ENCODE results near the gene ATP8B4. TPM values are rescaled to one million over a fixed set of nuclear protein-coding genes. Genes with fewer than 3 reads are reported as not detected.

Gene ATP8B4
- total RNA-seq, 1 experiment from 2014 or later, result 0.24 TPM

GRCh38 chr15:49844390-49844789 lies 274.6 kb downstream of the ATP8B4 start:
- H3K4me3 Mint-ChIP-seq (ENCODE audit: low read depth, unreplicated experiment), result no peak overlapping the region
- CTCF ChIA-PET, result no interaction called here
- DNase-seq, result no peak
- TF ChIP-seq CTCF (IDR thresholded peaks at IDR 0.05; ENCODE audit: unreplicated experiment), result no peak
- no TSS peak for BruUV-seq (replicated peaks)
- H3K36me3 Mint-ChIP-seq (ENCODE audit: insufficient read depth, unreplicated experiment), result no peaks in the 10 kb centered on the region
- H3K4me1 Mint-ChIP-seq (ENCODE audit: low read depth, unreplicated experiment), result no peaks in the 10 kb centered on the region
- H3K27ac Mint-ChIP-seq (ENCODE audit: unreplicated experiment), result no peak overlapping the region
- intact Hi-C loops (cut with micrococcal nuclease; ENCODE audit: unreplicated experiment), result no loop called here
- no peaks in the 10 kb centered on the region for H3K27me3 Mint-ChIP-seq (ENCODE audit: unreplicated experiment)
- no peaks in the 10 kb centered on the region for H3K9me3 Mint-ChIP-seq (ENCODE audit: low read depth, unreplicated experiment)

GRCh38 chr15:49843725-49844124 lies 275.3 kb downstream of the ATP8B4 start:
- CTCF ChIA-PET, result no interaction called here
- no peaks in the 10 kb centered on the region for H3K4me1 Mint-ChIP-seq (ENCODE audit: low read depth, unreplicated experiment)

GRCh38 chr15:49842031-49842730 lies 276.9 kb downstream of the ATP8B4 start:
- no peak overlapping the region for H3K4me3 Mint-ChIP-seq (ENCODE audit: low read depth, unreplicated experiment)
- H3K4me1 Mint-ChIP-seq (ENCODE audit: low read depth, unreplicated experiment), result no peaks in the 10 kb centered on the region
- CTCF ChIA-PET, result no interaction called here
- H3K27me3 Mint-ChIP-seq (ENCODE audit: unreplicated experiment), result no peaks in the 10 kb centered on the region
- BruUV-seq (replicated peaks), result no TSS peak
- TF ChIP-seq CTCF (IDR thresholded peaks at IDR 0.05; ENCODE audit: unreplicated experiment), result no peak
- no peak for DNase-seq
- H3K9me3 Mint-ChIP-seq (ENCODE audit: low read depth, unreplicated experiment), result peaks cover 3% of the 10 kb centered on the region
- H3K36me3 Mint-ChIP-seq (ENCODE audit: insufficient read depth, unreplicated experiment), result no peaks in the 10 kb centered on the region
- intact Hi-C loops (cut with micrococcal nuclease; ENCODE audit: unreplicated experiment), result no loop called here
- no peak overlapping the region for H3K27ac Mint-ChIP-seq (ENCODE audit: unreplicated experiment)

More at GRCh38 chr15:49843725-49844124, 275.3 kb downstream of the ATP8B4 start:
- BruUV-seq (replicated peaks), result no TSS peak
- H3K36me3 Mint-ChIP-seq (ENCODE audit: insufficient read depth, unreplicated experiment), result no peaks in the 10 kb centered on the region
- no peaks in the 10 kb centered on the region for H3K9me3 Mint-ChIP-seq (ENCODE audit: low read depth, unreplicated experiment)
- H3K4me3 Mint-ChIP-seq (ENCODE audit: low read depth, unreplicated experiment), result no peak overlapping the region
- H3K27me3 Mint-ChIP-seq (ENCODE audit: unreplicated experiment), result no peaks in the 10 kb centered on the region
- intact Hi-C loops (cut with micrococcal nuclease; ENCODE audit: unreplicated experiment), result no loop called here
- no peak for TF ChIP-seq CTCF (IDR thresholded peaks at IDR 0.05; ENCODE audit: unreplicated experiment)
- DNase-seq, result peak; percentile 8
- no peak overlapping the region for H3K27ac Mint-ChIP-seq (ENCODE audit: unreplicated experiment)

- Mint-ChIP-seq H3K27me3 (ENCODE audit: unreplicated experiment) (no peaks in the 10 kb centered on the region), H3K9me3 (ENCODE audit: low read depth, unreplicated experiment) (peaks cover 2% of the 10 kb centered on the region), H3K4me3 (ENCODE audit: low read depth, unreplicated experiment) (no peak overlapping the region), H3K4me1 (ENCODE audit: low read depth, unreplicated experiment) (no peaks in the 10 kb centered on the region), H3K27ac (ENCODE audit: unreplicated experiment) (no peak overlapping the region), H3K36me3 (ENCODE audit: insufficient read depth, unreplicated experiment) (no peaks in the 10 kb centered on the region)
- intact Hi-C loops (cut with micrococcal nuclease; ENCODE audit: unreplicated experiment), result no loop called here
- DNase-seq, result peak; percentile 41
- no peak for TF ChIP-seq CTCF (IDR thresholded peaks at IDR 0.05; ENCODE audit: unreplicated experiment)
- CTCF ChIA-PET, result interaction anchor here (0.6 to 2.0 kb wide), 3 partner anchors 17 to 127 kb away, joined by 3 to 4 read pairs (median 3); no protein-coding TSS in a partner anchor
- no TSS peak for BruUV-seq (replicated peaks)
Measured at GRCh38 chr15:49832511-49832910, 286.5 kb downstream of the ATP8B4 start.

Measured in Calu3 (cell line).